Liver (tissue), 3 donors: ENCODE results near the gene RDM1.

Experiments used
- ATF3 ChIP-seq: IDR thresholded peaks from 2 replicates; pipeline ENCODE4 v1.6.1; 2016; ENCODE audit warnings: antibody characterized with exemption
- CTCF ChIP-seq: fragments of 150-350 bp; IDR thresholded peaks from 2 replicates; pipeline ENCODE4 v1.5.1; 2017; ENCODE audit warnings: improper control_type of control experiment, low read depth, low read length; ENCODE audit not compliant: missing input control
- EGR1 ChIP-seq, 2 donors: IDR thresholded peaks; 2 replicates each; pipeline ENCODE4 v1.6.1; 2016 to 2018; ENCODE audit warnings: antibody characterized with exemption in 2 of 2, low read depth in 2 of 2
- GABPA ChIP-seq, 2 donors: IDR thresholded peaks in 1 of 2; conservative IDR thresholded peaks in 1 of 2; 2 replicates each; pipeline ENCODE4 v1.6.1; 2016; ENCODE audit warnings: antibody characterized with exemption in 2 of 2, mild to moderate bottlenecking in 1 of 2, moderate library complexity in 1 of 2
- ZBTB33 ChIP-seq: IDR thresholded peaks from 2 replicates; pipeline ENCODE4 v1.6.1; 2016; ENCODE audit warnings: antibody characterized with exemption
- donor health status: healthy.
- donor health status: healthy.

GRCh38 chr17:35877345-35878029 lies 53.1 kb downstream of the RDM1 start:
- no peak for TF ChIP-seq CTCF
- no peak for TF ChIP-seq ATF3
- TF ChIP-seq ZBTB33, result no peak
- TF ChIP-seq GABPA (IDR thresholded peaks at IDR 0.05 in 1 of 2, conservative IDR thresholded peaks at IDR 0.05 in 1 of 2), result no peak
- no peak for TF ChIP-seq EGR1 (IDR thresholded peaks at IDR 0.05; ENCODE audit: low read depth in 2 of 2)
